ENCODE results near the gene RASL12. TPM values are rescaled to one million over a fixed set of nuclear protein-coding genes. Genes with fewer than 3 reads are reported as not detected.
A peak's percentile ranks its signal among the peaks of the same experiment; 100 is the strongest.

RASL12 gene
- total and polyA plus RNA-seq, 12 donors = 1.3 to 9.2 (median 3.4) TPM

DNA sequence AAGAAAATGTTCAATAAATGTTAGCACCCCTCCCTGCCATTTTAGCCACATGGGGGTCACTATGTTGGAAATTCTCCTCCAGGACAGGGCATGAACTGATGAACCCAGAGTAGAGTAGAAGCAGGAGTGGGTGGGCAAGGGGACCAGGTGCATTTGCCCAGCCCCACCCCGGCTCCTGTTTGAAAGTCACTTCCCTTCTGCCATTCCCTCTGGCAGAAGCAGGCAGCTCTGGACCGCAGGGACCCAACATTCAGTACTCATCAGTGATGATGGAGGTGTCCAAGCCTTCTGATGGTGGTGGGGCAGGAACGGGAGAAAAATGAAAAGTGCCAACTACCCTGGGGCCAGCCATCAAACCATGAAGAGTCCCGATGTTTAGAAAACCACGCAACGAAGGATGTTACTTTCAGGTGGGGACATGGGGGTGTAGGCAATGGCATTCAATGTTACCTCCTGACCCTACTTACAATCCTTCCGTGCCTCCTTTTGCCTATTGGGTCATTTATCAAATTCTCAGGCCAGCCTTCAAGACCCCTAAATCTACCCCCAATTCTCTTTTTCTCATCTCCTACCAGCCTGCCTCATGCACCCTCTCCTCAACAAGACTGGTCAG lies 30.0 kb upstream of the RASL12 start:
- Histone ChIP-seq H3K27me3 (no peaks in the 10 kb centered on the region), H3K4me3 (no peak overlapping the region), H3K27ac (no peak overlapping the region), H3K9me3 (replicated peaks in 1 of 3) (no peaks in the 10 kb centered on the region), H3K4me1 (replicated peaks in 1 of 2) (peaks cover 0 to 11% of the 10 kb centered on the region in 2 donors), H3K36me3 (replicated peaks in 1 of 2) (peaks cover 0 to 29% of the 10 kb centered on the region in 2 donors)
- peak in 1 of 7 donors; percentile 27 for DNase-seq
- intact Hi-C loops (cut with DNase I) = loop anchor here in 1 of 2 donors (10.0 kb wide), 1 partner anchor 53 kb away; the partner anchor contains the start of gene SLC51B
- WGBS, 4 donors = 95 to 98% (median 95%) methylated on average over 6 to 7 of the region's 7 CpGs
- TF ChIP-seq POLR2A (IDR thresholded peaks at IDR 0.05) = no peak
- TF ChIP-seq, protein P1, sequence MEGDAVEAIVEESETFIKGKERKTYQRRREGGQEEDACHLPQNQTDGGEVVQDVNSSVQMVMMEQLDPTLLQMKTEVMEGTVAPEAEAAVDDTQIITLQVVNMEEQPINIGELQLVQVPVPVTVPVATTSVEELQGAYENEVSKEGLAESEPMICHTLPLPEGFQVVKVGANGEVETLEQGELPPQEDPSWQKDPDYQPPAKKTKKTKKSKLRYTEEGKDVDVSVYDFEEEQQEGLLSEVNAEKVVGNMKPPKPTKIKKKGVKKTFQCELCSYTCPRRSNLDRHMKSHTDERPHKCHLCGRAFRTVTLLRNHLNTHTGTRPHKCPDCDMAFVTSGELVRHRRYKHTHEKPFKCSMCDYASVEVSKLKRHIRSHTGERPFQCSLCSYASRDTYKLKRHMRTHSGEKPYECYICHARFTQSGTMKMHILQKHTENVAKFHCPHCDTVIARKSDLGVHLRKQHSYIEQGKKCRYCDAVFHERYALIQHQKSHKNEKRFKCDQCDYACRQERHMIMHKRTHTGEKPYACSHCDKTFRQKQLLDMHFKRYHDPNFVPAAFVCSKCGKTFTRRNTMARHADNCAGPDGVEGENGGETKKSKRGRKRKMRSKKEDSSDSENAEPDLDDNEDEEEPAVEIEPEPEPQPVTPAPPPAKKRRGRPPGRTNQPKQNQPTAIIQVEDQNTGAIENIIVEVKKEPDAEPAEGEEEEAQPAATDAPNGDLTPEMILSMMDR (IDR thresholded peaks at IDR 0.05) = no peak

DNA sequence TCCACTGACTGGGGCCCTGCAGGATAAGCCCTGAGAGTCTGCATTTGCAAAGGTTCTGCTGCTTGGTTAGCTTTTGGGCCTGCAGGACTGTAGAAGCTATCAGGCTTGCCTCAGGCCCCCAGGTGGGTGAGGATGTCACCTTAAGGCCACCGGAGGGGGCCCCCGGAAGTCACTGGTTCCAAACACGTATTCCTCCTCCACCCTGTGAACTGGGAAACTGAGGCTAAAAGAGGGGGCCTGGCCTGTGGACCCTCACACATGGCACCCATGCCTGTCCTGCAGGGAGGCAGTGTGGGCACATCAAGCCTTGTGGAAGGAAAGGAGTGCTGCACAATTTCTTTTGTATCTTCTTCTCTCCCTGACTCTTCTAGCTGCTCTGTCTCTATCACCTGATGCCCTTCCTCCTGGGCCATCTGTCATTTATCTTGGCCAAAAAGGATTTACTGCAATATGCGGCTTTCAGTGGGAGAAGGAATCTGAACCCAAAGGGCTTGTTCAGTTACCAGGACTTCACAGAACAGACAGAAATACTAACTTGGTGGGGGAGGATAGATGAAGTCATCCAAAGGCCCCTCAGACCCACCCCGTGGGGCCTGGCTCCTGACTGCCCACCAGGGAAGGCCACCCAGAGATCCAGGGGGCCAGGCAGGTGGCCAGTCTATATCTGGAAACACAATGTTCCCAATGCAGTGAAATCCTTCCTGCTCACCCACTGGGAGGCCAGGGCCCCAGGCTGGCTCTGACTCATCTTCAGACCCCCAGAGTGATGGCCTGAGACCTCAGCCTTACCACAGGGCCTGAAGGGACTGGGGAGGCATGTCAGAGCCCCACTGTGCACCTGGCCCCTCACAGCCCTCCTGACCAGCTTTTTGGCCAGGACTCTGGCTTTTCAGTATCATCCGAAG lies 28.9 kb upstream of the RASL12 start:
- intact Hi-C loops (cut with DNase I) = loop anchor here in 1 of 2 donors (10.0 kb wide), 1 partner anchor 52 kb away; the partner anchor contains the start of gene SLC51B
- H3K27ac ChIP-seq = no peak overlapping the region
- H3K36me3 ChIP-seq (replicated peaks in 1 of 2) = peaks cover 0 to 29% of the 10 kb centered on the region in 2 donors
- peaks cover 0 to 11% of the 10 kb centered on the region in 2 donors for H3K4me1 ChIP-seq (replicated peaks in 1 of 2)
- peak in 1 of 7 donors; percentile 21 for DNase-seq
- H3K27me3 ChIP-seq = no peaks in the 10 kb centered on the region
- no peaks in the 10 kb centered on the region for H3K9me3 ChIP-seq (replicated peaks in 1 of 3)
- 86 to 93% (median 89%) methylated on average over 3 to 6 of the region's 6 CpGs for WGBS, 4 donors
- H3K4me3 ChIP-seq = no peak overlapping the region
- TF ChIP-seq POLR2A (IDR thresholded peaks at IDR 0.05) = no peak
- TF ChIP-seq, protein P1 (IDR thresholded peaks at IDR 0.05) = no peak

DNA sequence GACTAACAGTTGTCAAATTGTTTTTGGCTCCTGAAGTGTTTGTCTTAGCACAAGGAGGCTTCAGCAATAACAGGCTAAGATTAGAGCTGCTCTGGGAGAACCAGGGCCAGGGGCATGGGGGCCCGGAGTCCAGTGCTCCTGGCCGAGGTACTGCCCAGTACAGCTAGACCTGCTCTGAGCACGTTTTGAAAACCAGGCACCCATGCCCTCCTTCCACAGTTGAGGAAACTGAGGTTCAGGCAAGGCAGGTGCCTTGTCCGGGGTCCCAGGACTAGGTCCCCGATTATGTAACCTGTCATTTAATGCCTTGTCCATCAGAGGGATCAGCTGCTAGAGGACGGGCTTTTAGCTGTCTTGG lies 27.9 kb upstream of the RASL12 start:
- Histone ChIP-seq H3K27ac (no peak overlapping the region), H3K4me1 (replicated peaks in 1 of 2) (peaks cover 0 to 11% of the 10 kb centered on the region in 2 donors), H3K9me3 (replicated peaks in 1 of 3) (no peaks in the 10 kb centered on the region), H3K36me3 (replicated peaks in 1 of 2) (peaks cover 0 to 29% of the 10 kb centered on the region in 2 donors), H3K27me3 (no peaks in the 10 kb centered on the region), H3K4me3 (no peak overlapping the region)
- 83 to 90% (median 87%) methylated on average over 3 to 6 of the region's 6 CpGs for WGBS, 4 donors
- peak in 1 of 7 donors; percentile 40 for DNase-seq
- intact Hi-C loops (cut with DNase I) = loop anchor here in 1 of 2 donors (10.0 kb wide), 1 partner anchor 51 kb away; the partner anchor contains the start of gene SLC51B
- no peak for TF ChIP-seq POLR2A (IDR thresholded peaks at IDR 0.05)
- TF ChIP-seq, protein P1 (IDR thresholded peaks at IDR 0.05) = no peak
